B cell (primary cell): ENCODE results near the gene CFAP210.
"Not testable (repeated sequence)": the region's sequence is repeated elsewhere in the genome, so short reads cannot be mapped to it uniquely, and the experiment has no call there.

Experiments used
- EZH2 ChIP-seq: IDR thresholded peaks from 2 replicates; pipeline ENCODE4 v1.6.1; 2012; ENCODE audit warnings: borderline replicate concordance, low read depth, mild to moderate bottlenecking, moderate library complexity, low read length; ENCODE audit not compliant: insufficient read depth, poor library complexity, severe bottlenecking
- TF ChIP-seq, protein P1 (sequence below): fragments of 200-600 bp; IDR thresholded peaks from one replicate; pipeline ENCODE4 v1.8.0; 2022; ENCODE audit warnings: antibody characterized with exemption, mild to moderate bottlenecking

GRCh38 chr2:169596546-169596945 is 97.7 kb downstream of the CFAP210 start:
- TF ChIP-seq, protein P1, sequence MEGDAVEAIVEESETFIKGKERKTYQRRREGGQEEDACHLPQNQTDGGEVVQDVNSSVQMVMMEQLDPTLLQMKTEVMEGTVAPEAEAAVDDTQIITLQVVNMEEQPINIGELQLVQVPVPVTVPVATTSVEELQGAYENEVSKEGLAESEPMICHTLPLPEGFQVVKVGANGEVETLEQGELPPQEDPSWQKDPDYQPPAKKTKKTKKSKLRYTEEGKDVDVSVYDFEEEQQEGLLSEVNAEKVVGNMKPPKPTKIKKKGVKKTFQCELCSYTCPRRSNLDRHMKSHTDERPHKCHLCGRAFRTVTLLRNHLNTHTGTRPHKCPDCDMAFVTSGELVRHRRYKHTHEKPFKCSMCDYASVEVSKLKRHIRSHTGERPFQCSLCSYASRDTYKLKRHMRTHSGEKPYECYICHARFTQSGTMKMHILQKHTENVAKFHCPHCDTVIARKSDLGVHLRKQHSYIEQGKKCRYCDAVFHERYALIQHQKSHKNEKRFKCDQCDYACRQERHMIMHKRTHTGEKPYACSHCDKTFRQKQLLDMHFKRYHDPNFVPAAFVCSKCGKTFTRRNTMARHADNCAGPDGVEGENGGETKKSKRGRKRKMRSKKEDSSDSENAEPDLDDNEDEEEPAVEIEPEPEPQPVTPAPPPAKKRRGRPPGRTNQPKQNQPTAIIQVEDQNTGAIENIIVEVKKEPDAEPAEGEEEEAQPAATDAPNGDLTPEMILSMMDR = not testable (repeated sequence)
- not testable (repeated sequence) for TF ChIP-seq EZH2
